ENCODE data around the gene PCK2. TPM values are rescaled to one million over a fixed set of nuclear protein-coding genes. Genes with fewer than 3 reads are reported as not detected.
A peak's percentile ranks its signal among the peaks of the same experiment; 100 is the strongest.

PCK2 gene
- total RNA-seq, 1 experiment from 2014 or later: 48.9 TPM

DNA sequence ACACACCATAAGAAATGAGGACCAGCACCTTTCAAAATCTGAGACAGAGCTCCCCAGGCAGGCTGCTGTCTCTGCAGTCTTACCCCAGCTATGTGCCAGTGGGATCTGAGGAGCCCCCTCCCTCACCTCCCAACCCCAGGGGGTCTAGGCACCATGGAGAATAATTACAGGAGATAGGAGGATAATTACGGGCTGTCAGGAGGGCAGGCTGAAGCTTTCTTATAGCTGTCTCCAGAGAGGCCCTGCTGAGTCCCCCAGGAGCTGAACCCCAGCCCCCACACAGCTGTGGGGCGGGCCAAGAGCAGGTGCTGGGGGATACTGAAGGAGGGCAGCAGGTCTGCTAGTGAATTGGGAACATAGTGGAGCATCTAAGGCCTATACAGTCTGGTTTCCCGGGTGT lies 16.0 kb upstream of the PCK2 start:
- no peak overlapping the region for H3K14ac ChIP-seq (ENCODE audit: insufficient read depth, low read length)
- H3K23me2 ChIP-seq (ENCODE audit: insufficient read length, low read depth, low read length, poor library complexity, severe bottlenecking): peaks cover 4% of the 10 kb centered on the region
- no peaks in the 10 kb centered on the region for H3K9me3 Mint-ChIP-seq
- H2BK5ac ChIP-seq (ENCODE audit: insufficient read length, low read length): no peak overlapping the region
- no peak overlapping the region for H3K18ac ChIP-seq (ENCODE audit: insufficient read length, low read depth, low read length)
- no peaks in the 10 kb centered on the region; a peak in 1 of 7 replicates for H3K36me3 Mint-ChIP-seq (ENCODE audit: insufficient read depth in 1 of 3, low read depth in 3 of 3)
- no peak overlapping the region for H4K8ac ChIP-seq (replicated peaks; ENCODE audit: insufficient read length, low read depth, low read length)
- no peaks in the 10 kb centered on the region for H3K9me3 ChIP-seq (ENCODE audit: control insufficient read depth, low read depth, low read length)
- H3K23ac ChIP-seq (ENCODE audit: insufficient read length, low read depth, low read length): no peak overlapping the region
- H2BK12ac ChIP-seq (ENCODE audit: insufficient read length, low read depth, low read length): no peak overlapping the region
- H3K9ac ChIP-seq (ENCODE audit: extremely low read depth, insufficient read length, low read length): no peak overlapping the region
- no CpG with 5 or more reads among the region's 3 CpGs for WGBS (ENCODE audit: extremely low coverage, insufficient read length, low lambda C conversion rate)
- H4K20me1 ChIP-seq (ENCODE audit: control insufficient read depth, insufficient read depth, insufficient read length): no peaks in the 10 kb centered on the region
- H3K79me2 ChIP-seq (ENCODE audit: insufficient read depth, low read length): no peaks in the 10 kb centered on the region
- H4K91ac ChIP-seq (ENCODE audit: insufficient read length, low read depth, low read length): no peak overlapping the region
- H3K56ac ChIP-seq (ENCODE audit: insufficient read length, low read depth, low read length): no peak overlapping the region
- H2AFZ ChIP-seq (ENCODE audit: low read length): no peak overlapping the region
- H2BK15ac ChIP-seq (ENCODE audit: low read depth, low read length): no peak overlapping the region
- DNase-seq: no peak
- H3K4me2 ChIP-seq (ENCODE audit: insufficient read depth, insufficient read length, low read length): no peak overlapping the region
- no peak overlapping the region for H3K4ac ChIP-seq (ENCODE audit: low read depth, low read length)
- peak overlapping the region in 1 of 3 experiments; percentile 43; a peak in 1 of 7 replicates for H3K27ac Mint-ChIP-seq
- H3K27me3 ChIP-seq (ENCODE audit: insufficient read depth, low read length): no peaks in the 10 kb centered on the region; the same call in 1 of the 2 replicates
- no peak overlapping the region for H3K4me3 Mint-ChIP-seq
- TF ChIP-seq, protein P1, sequence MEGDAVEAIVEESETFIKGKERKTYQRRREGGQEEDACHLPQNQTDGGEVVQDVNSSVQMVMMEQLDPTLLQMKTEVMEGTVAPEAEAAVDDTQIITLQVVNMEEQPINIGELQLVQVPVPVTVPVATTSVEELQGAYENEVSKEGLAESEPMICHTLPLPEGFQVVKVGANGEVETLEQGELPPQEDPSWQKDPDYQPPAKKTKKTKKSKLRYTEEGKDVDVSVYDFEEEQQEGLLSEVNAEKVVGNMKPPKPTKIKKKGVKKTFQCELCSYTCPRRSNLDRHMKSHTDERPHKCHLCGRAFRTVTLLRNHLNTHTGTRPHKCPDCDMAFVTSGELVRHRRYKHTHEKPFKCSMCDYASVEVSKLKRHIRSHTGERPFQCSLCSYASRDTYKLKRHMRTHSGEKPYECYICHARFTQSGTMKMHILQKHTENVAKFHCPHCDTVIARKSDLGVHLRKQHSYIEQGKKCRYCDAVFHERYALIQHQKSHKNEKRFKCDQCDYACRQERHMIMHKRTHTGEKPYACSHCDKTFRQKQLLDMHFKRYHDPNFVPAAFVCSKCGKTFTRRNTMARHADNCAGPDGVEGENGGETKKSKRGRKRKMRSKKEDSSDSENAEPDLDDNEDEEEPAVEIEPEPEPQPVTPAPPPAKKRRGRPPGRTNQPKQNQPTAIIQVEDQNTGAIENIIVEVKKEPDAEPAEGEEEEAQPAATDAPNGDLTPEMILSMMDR (conservative IDR thresholded peaks at IDR 0.05): no peak
- H2AK5ac ChIP-seq (ENCODE audit: insufficient read length, low read length): no peak overlapping the region
- H2BK120ac ChIP-seq (ENCODE audit: low read depth, low read length, poor library complexity, severe bottlenecking): no peak overlapping the region
- H3K4me1 ChIP-seq (ENCODE audit: insufficient read depth, low read length): peaks cover 5% of the 10 kb centered on the region; the same call in 1 of the 2 replicates
- H2BK20ac ChIP-seq (ENCODE audit: low read depth, low read length, poor library complexity, severe bottlenecking): no peak overlapping the region
- peaks cover 22% of the 10 kb centered on the region for H3K27me3 Mint-ChIP-seq (ENCODE audit: low read depth)
- no peaks in the 10 kb centered on the region for H3K79me1 ChIP-seq (ENCODE audit: insufficient read depth, low read depth, low read length, poor library complexity, severe bottlenecking)
- H4K5ac ChIP-seq (ENCODE audit: insufficient read length, low read depth, low read length): no peak overlapping the region
- no peak overlapping the region for H3T11ph ChIP-seq (ENCODE audit: low read length)
- no peak overlapping the region for H3K27ac ChIP-seq (ENCODE audit: insufficient read length, low read depth, low read length)
- H3K4me1 Mint-ChIP-seq: peaks cover 37 to 47% of the 10 kb centered on the region in 2 experiments

Data from H9 (cell line).